Renal cortical epithelial cell (primary cell): Measurements from ENCODE around the gene SCAMP3. TPM values are rescaled to one million over a fixed set of nuclear protein-coding genes. Genes with fewer than 3 reads are reported as not detected.
"Not testable (repeated sequence)": the region's sequence is repeated elsewhere in the genome, so short reads cannot be mapped to it uniquely, and the experiment has no call there.

Source experiments
- DNase-seq: peaks from one replicate; pipeline ENCODE4 v3.0.0-alpha.2; 2011; ENCODE audit warnings: low read depth
- total RNA-seq: library from RNA; depleted of rRNA; stranded (reverse); fragments of >200 nt; gene quantifications from 2 replicates; pipeline ENCODE4 v1.2.3, GENCODE V29; 2014

SCAMP3 gene
- total RNA-seq, 1 donor from 2014 or later, result 42.1 TPM

GRCh38 chr1:155254714-155255242, 7.4 kb downstream of the SCAMP3 start:
- DNase-seq, result no peak

DNA sequence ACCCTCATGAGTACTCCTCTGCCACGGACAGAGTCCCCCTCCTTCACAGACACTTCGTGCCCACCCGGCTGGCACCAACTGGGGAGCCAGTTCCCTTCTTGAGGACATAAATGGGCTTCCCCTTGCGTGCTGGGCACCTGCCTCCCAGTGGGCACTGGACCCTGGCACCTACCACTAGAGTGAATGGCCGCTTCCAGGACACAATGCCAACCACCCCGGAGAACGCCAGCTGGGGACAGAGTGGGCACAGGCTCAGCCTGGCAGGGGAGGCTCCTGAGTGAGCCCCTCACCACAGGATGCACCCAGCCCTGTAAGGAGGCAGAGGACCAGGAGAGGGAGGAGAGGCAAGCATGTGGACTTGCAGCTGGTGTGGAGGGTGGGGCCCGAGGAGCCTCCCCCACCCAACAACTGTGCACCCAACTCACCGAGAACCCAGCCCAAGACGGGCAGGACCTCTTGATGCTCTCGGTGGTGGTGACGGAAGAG, 7.9 kb downstream of the SCAMP3 start:
- DNase-seq, result no peak

- no peak for DNase-seq
These were observed 8.4 kb downstream of the SCAMP3 start for GRCh38 chr1:155253797-155254196.

DNA sequence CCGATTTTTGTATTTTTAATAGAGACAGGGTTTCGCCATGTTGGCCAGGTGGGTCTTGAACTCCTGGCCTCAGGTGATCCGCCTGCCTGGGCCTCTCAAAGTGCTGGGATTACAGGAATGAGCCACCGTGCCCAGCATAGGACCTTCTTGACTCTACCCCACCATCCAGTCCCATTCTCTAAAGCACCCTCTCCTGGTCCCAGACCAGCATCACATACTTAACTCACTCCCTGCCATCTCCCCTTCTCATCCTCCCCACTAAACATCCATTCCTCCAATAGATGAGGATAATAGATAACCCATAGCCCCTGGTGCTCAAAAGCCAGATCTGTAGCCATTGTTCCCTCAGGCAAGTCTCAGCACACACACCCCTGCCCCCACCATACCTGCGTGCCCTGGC, 9.0 kb downstream of the SCAMP3 start:
- DNase-seq, result no peak

- DNase-seq, result no peak
These were observed 10.6 kb downstream of the SCAMP3 start for GRCh38 chr1:155251566-155251965.

DNA sequence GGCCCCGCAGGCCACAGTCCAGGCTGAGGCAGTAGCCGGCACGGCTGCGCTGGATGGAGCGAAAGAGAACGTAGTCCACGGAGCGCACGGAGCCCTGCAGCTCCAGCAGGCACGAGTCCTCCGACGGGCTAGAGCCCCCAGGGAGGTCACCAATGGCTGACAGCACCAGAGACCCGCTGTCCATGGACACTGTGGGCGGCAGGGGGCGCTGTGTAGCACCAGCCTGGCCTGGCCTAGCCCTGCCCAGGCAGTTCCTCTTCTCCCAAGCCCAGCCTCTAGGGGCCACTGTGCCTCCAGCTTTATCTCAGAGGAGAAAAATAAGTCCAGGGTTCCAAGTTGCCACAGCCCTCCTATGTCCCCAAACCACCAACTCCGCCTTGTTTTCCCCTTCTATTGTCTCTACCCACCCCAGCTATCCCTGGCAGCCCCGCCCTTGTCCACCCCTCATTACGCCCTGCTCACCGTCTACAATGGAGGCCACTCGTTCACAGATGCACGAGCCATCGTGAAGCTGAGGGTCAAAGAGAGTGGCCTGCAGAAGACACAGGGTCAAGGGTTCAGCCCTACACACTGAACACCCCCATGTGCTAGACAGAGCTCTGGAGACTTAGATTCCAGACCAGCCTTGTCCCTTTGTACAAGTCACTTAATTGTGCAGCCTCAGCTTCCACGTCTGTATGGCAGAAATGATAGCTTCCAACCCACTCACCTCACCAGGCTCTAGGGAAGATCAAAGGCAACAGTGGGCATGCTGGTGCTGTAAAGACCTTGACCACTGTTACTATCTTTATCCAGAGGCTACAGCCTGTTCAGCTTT, 11.3 kb downstream of the SCAMP3 start:
- peak; percentile 75 for DNase-seq

DNA sequence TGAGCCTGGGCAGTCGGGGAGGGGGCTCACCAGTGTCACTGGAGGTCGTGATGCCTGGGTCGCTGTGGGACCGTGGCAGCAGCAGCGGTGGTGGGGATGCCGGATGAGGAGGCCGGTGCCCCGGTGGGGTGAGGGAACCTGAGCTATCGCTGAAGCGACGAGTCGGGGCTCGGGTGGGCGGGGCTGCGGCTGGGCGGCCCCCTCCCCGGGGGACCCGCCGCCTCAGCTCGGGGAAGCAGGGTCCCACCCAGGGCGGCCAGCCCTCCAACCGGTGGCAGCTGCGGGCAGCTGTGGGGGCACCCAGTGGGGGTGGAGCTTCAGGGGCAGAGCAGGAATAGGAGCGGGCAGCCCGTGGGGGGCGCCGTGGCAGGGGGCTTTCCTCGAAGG, 11.9 kb downstream of the SCAMP3 start:
- DNase-seq, result no peak

- DNase-seq, result no peak
These were observed 14.2 kb downstream of the SCAMP3 start for GRCh38 chr1:155247667-155248553.

DNA sequence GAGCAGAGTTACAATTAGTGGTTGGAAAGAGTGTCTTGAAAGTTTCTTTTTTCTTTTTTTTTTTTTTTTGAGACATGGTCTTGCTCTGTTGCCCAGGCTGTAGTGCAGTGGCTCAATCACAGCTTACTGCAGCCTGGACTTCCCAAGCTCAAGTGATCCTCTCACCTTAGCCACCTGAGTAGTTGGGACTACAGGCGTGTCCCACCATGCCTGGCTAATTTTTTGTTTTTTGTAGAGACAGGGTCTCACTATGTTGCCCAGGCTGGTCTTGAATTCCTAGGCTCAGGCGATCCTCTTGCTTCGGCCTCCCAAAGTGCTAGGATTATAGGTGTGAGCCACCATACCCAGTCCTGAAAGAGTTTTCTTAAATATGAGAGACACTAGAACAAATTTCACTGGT, 15.4 kb downstream of the SCAMP3 start:
- not testable (repeated sequence) for DNase-seq

DNA sequence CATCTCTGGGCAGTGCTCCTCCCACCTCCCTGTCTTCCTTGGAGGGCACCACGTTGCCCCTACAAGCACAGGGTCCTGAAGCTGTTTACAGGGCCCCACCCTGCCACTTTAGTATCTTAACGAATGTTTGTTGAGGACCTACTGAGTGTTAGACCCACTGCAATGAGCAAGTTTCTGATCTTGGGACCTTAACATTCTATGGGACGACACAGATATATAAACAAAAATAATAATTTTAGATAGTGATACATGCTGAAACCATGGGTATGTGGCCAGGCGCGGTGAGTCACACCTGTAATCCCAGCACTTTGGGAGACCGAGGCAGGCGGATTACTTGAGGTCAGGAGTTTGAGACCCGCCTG, 17.0 kb downstream of the SCAMP3 start:
- no peak for DNase-seq

DNA sequence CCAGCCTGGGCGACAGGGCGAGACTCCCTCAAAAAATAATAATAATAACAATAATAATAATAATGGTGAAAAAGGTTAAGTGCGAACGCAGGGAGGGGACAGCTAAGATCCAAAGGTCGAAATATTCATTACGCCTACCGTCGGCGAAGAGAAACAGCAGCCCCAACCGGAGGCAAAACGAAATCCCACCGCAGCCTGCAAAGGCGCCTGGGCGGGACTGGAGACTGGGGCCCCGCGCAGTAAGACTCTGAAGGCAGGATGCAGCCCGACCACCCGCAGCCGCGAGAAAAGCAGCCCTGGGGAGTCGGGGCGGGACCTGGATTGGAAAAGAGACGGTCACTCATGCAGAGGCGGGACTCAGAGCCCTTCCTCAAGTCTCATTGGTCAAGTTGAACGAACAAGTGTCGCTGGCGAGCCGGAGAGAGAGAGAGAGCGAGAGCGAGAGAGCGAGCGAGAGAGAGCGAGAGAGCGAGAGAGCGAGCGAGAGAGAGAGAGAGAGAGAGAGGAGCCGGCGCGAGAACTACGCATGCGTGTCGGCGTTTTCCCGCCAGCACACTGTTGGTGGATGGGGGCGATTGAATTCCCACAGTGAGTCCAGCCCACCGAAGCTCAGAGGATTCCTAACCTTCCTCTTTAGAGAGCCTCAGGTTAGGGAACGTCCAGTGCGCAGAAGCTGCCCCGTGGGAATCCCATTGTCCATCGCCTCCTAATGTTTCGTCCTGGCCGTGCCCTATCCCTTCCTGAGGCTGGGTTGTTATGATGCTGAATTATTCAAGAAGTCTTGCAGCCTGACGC, 17.6 kb downstream of the SCAMP3 start:
- peak; percentile 97 for DNase-seq

DNA sequence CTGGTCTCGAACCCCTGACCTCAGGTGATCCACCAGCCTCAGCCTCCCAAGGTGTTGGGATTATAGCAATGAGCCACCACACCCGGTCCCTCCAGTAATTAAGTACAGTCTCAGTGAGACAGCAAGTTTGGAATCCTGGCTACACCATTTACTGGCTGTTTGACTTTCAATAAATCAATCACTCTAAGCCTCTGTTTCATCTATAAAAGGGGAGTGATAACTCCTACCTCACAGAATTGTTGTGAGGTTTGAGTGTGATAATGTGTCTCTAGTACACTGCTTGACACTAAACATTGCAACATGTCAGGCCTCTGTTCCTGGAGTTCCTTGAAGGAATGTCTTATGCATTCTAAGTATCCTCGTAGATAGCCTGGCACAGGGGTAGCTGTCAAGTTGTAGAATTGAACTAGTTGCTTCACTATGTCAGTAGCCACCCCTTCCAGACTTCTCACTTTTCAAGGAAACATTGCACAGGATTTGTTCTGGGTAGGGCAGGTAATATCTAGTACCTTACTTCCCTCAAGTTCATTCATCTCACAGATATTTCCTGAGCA, 19.3 kb downstream of the SCAMP3 start:
- no peak for DNase-seq

DNA sequence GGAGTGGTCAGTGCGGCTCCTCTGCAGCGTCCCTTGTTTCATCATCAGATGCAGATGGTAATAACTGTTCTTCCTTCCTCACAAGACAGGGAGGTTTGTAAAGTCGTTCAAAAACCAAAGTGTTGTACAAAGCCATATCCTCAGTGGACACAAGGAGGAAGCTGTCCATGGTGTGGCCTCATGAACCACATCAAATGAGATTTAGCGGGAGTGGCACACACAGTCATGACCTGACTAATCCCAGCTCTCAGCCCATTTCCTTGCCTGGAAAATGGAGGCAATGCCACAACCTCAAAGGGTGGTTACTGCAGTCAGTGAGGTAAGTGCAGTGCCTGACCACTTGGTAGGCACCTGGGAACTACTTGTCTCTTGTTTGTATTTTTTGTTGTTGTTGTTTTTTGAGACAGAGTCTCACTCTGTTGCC, 20.3 kb downstream of the SCAMP3 start:
- no peak for DNase-seq

DNA sequence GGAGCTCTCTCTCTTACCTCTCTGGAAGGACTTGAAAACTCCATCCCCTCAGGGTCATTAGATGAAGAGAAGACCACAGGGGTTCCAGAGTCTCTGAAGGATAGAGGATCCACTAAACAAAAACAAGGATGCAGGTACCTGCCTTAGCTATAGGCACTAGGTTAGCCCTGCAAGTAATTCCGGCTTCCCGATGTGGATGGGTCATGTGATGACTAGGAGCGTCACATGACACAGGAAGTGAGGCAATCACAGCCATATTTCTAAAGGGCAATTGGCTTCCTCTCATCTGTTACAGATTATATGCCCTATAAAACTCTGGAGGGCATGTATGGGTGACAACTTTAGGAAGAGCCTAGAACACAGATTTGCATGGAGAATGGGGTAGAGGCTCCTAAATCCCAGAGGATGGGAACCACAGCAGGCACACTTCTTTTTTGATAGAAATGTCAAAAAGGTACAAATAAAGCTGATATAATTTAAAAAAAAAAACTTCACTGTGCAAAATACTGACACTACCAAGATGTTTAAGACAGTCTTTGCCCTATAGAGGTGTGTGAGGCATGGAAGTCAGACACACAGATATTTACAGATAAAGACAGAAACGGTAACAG, 21.0 kb downstream of the SCAMP3 start:
- peak; percentile 75 for DNase-seq

DNA sequence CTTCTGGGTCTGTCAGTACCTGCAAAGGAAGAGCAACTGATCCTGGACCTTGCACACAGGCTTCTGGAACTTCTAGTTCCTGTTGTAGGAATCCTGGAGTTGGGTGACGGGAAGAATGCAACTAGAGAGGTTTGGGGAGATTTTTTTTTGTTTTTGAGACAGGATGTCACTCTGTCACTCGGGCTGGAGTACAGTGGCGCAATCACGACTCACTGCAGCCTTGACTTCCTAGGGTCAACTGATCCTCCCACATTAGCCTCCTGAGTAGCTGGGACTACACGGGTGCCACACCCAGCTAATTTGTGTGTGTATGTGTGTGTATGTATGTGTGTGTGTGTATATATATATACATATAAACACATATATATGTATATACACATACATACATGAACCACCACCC, 25.7 kb downstream of the SCAMP3 start:
- no peak for DNase-seq

DNA sequence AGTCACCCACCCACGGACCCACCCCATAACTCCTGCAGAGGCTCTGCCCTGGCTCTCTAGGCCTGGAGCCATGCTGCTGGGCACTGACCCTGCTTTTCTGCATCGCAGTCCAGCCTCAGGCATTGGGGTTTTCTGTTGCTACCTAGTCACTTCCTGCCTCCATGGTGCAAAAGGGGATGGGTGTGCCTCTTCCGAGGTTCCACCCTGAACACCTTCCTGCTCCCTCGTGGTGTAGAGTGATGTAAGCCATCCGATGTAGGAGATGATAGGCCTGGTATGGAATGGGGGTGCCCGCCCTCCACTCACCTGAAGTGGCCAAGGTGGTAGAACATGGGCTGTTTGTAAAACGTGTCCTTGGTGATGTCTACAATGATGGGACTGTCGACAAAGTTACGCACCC, 26.8 kb downstream of the SCAMP3 start:
- not testable (repeated sequence) for DNase-seq

DNA sequence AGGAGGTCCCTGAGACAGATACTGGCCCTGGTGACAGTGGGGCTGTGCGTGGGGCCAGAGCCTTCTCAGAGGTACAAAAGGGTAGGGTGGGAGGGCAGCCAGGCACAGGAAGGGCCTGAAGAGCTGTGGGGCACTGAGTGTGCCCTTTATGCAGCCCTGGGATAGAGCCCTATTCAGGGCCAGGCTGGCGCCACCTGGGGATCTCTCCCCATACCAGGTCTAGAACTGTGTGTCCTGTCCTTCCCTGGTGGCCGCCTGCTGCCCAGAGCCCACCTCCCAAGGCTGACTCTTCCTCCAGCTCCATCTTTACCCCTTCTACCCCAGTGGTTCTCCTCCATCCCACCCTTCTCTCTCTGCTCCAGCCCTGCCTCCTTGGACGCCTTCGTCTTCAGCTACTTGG, 28.7 kb downstream of the SCAMP3 start:
- DNase-seq, result not testable (repeated sequence)

- not testable (repeated sequence) for DNase-seq
These were observed 29.9 kb downstream of the SCAMP3 start for GRCh38 chr1:155232001-155232978.

GRCh38 chr1:155231302-155231701, 30.9 kb downstream of the SCAMP3 start:
- not testable (repeated sequence) for DNase-seq

DNA sequence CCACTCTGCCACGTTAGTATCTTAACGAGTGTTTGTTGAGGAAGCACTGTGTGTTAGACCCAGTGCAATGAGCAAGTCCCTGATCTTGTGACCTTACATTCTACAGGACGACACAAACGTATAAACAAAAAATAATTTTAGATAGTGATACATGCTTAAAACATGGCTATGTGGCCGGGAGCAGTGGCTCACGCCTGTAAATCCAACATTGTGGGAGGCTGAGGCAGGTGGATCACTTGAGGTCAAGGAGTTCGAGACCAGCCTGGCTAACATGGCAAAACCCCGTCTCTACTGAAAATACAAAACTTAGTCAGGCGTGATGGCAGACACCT, 34.1 kb downstream of the SCAMP3 start:
- DNase-seq, result no peak
